GM12878 (cell line): Measurements from ENCODE around the gene NAA60. TPM values are rescaled to one million over a fixed set of nuclear protein-coding genes. Genes with fewer than 3 reads are reported as not detected.

Experiments
- ATAC-seq: fragments of 200-7000 bp; cut with Tn5 transposase; 3 replicates; pipeline ENCODE4 v1.9.1; 2020; ENCODE audit warnings: mild to moderate bottlenecking, moderate library complexity
- BruUV-seq: library from RNA; stranded (reverse); fragments of 400-500 nt; replicated peaks from 2 replicates; lab custom pipeline; 2021; lab: Mats Ljungman, UMichigan
- CTCF ChIA-PET: fragments of 300-600 bp; sonication (Branson Sonifier 250); formaldehyde crosslinking; extraction: SDS; loops from one replicate; lab custom pipeline; 2021; ENCODE audit warnings: inconsistent platforms; lab: Yijun Ruan, JAX
- POLR2A ChIA-PET: fragments of 350-600 bp; formaldehyde crosslinking; extraction: SDS; loops from one replicate; lab custom pipeline; 2021; ENCODE audit warnings: inconsistent platforms; lab: Charles Lee
- RAD21 ChIA-PET: fragments of 300-600 bp; sonication (Branson Sonifier 250); formaldehyde crosslinking; loops from one replicate; lab custom pipeline; 2023; ENCODE audit warnings: antibody characterized with exemption; ENCODE audit not compliant: unreplicated experiment; lab: Charles Lee
- SMC1A ChIA-PET: fragments of 300-600 bp; sonication (Branson Sonifier 250); formaldehyde crosslinking; loops from one replicate; lab custom pipeline; 2023; ENCODE audit not compliant: unreplicated experiment, uncharacterized antibody; lab: Charles Lee
- DNase-seq: peaks from one replicate; pipeline ENCODE4 v3.0.0-alpha.2; 2011; ENCODE audit warnings: low read depth, low spot score
- FAIRE-seq: peaks from 3 replicates; lab custom pipeline; 2011; peaks lifted over from hg19 to GRCh38; lab: Jason Lieb, UNC
- H2AFZ ChIP-seq: 2 replicates; pipeline ENCODE4 v1.6.0; 2011; ENCODE audit warnings: low read depth, low read length, control low read depth; ENCODE audit not compliant: control insufficient read depth
- H3K27ac ChIP-seq: 2 replicates; pipeline ENCODE4 v1.5.1; 2011; ENCODE audit warnings: control low read depth; ENCODE audit not compliant: control insufficient read depth, insufficient read depth
- H3K27me3 ChIP-seq, 2 experiments: replicated peaks in 1 of 2; 2 replicates each; pipeline versions ENCODE4 v1.6.0 to v1.6.1; 2011; ENCODE audit warnings: low read length in 1 of 2; ENCODE audit not compliant: control insufficient read depth in 2 of 2, insufficient read depth in 2 of 2
- H3K36me3 ChIP-seq, 2 experiments: 2 replicates each; pipeline ENCODE4 v1.5.1; 2011; ENCODE audit warnings: low read length in 1 of 2; ENCODE audit not compliant: control insufficient read depth in 2 of 2, insufficient read depth in 2 of 2
- H3K4me1 ChIP-seq: 2 replicates; pipeline ENCODE4 v1.6.1; 2011; ENCODE audit warnings: mild to moderate bottlenecking, low read length, moderate library complexity, mixed read lengths; ENCODE audit not compliant: control insufficient read depth, insufficient read depth
- H3K4me2 ChIP-seq: 2 replicates; pipeline ENCODE4 v1.6.0; 2011; ENCODE audit warnings: control low read depth; ENCODE audit not compliant: control insufficient read depth, insufficient read depth
- H3K4me3 ChIP-seq: fragments of 200-600 bp; sonication (generic); 2 replicates; pipeline ENCODE4 v1.5.1; 2016
- H3K79me2 ChIP-seq: 2 replicates; pipeline ENCODE4 v1.6.0; 2011; ENCODE audit warnings: low read length; ENCODE audit not compliant: control insufficient read depth, insufficient read depth
- H3K9ac ChIP-seq: 2 replicates; pipeline ENCODE4 v1.8.0; 2011; ENCODE audit warnings: low read length, control low read depth, mixed read lengths; ENCODE audit not compliant: control insufficient read depth, insufficient read depth
- H3K9me3 ChIP-seq: replicated peaks from 3 replicates; pipeline ENCODE4 v1.5.1; 2011; ENCODE audit warnings: mild to moderate bottlenecking, low read length; ENCODE audit not compliant: control insufficient read depth, insufficient read depth
- H4K20me1 ChIP-seq: 2 replicates; pipeline ENCODE4 v1.6.0; 2011; ENCODE audit not compliant: control insufficient read depth, insufficient read depth
- ATF2 ChIP-seq: IDR thresholded peaks from 2 replicates; pipeline ENCODE4 v1.6.1; 2012; ENCODE audit warnings: low read length, inconsistent platforms
- MYC ChIP-seq: IDR thresholded peaks from 2 replicates; pipeline ENCODE4 v1.6.1; 2011; ENCODE audit warnings: mild to moderate bottlenecking, low read length, moderate library complexity, inconsistent platforms; ENCODE audit not compliant: insufficient read depth, insufficient replicate concordance, insufficient read length, severe bottlenecking
- NR2F1 ChIP-seq: fragments of 450-650 bp; conservative IDR thresholded peaks from 2 replicates; pipeline ENCODE4 v1.6.1; 2017; ENCODE audit warnings: mild to moderate bottlenecking
- WGBS: methylation state at CpG from one replicate; pipeline ENCODE4 v1.1.6; 2016; ENCODE audit warnings: low lambda C conversion rate; ENCODE audit not compliant: insufficient replicate concordance, insufficient coverage; ENCODE audit errors: missing lambda C conversion rate; 5-methylcytosine and 5-hydroxymethylcytosine counted together
- in situ Hi-C: fragments of 300-500 bp; cut with MboI; formaldehyde crosslinking; loops from 9 replicates; pipeline ENCODE4 v1.14.3; 2018; ENCODE audit warnings: mixed read lengths
- intact Hi-C: fragments of 100-400 bp; cut with micrococcal nuclease; formaldehyde crosslinking; loops from one replicate; pipeline ENCODE4 v1.14.2; 2022; ENCODE audit not compliant: unreplicated experiment
- polyA plus RNA-seq, 11 experiments: library from polyadenylated mRNA; depleted of rRNA in 4 of 11; unstranded in 6 of 11; stranded (reverse) in 5 of 11; fragments of >200 nt; fragmentation: Nextera tagmentation in 4 of 11; fragmentation: Illumina TruSeq in 1 of 11; extraction: Ambion mirVana in 4 of 11; extraction: Trizol in 1 of 11; gene quantifications; 1 replicate in 1 of 11; 2 replicates in 10 of 11; pipeline versions ENCODE4 v1.2.1 to v1.2.3, GENCODE V29; 2011 to 2016; ENCODE audit warnings: inconsistent platforms in 2 of 11, missing spikeins in 2 of 11, low read depth in 1 of 11
- total RNA-seq, 4 experiments: library from RNA; depleted of rRNA in 3 of 4; stranded (reverse); fragments of >200 nt in 3 of 4; fragmentation: Illumina TruSeq in 1 of 4; extraction: Trizol in 1 of 4; gene quantifications; 2 replicates each; pipeline versions ENCODE4 v1.2.1 to v1.2.3, GENCODE V29; 2013 to 2021

Gene NAA60
- total and polyA plus RNA-seq, 10 of the 15 experiments (the other 5 are each of a cell fraction or from before 2014, with no cell fraction given), result 6.2 to 43.1 (median 34.6) TPM

- H3K4me2 ChIP-seq, result peak overlapping the region; percentile 86
- under 1% methylated on average over 46 of the region's 47 CpGs for WGBS
- RAD21 ChIA-PET, result no interaction called here
- POLR2A ChIA-PET, result interaction anchor here (1.0 kb wide), 1 partner anchor 14 kb away, joined by 3 read pairs; no protein-coding TSS in a partner anchor
- peak overlapping the region; percentile 77 for H3K4me3 ChIP-seq
- DNase-seq (no peak), ATAC-seq (peak; percentile 12; the same call in 2 of the 3 replicates), FAIRE-seq (no peak)
- CTCF ChIA-PET, result interaction anchor here (0.6 to 1.1 kb wide), 2 partner anchors 14 to 16 kb away, joined by 3 read pairs; no protein-coding TSS in a partner anchor
- peaks cover 55% of the 10 kb centered on the region for H3K79me2 ChIP-seq
- TF ChIP-seq NR2F1, result peak; percentile 30; the same call in 1 of the 2 replicates
- no peak for TF ChIP-seq MYC
- TF ChIP-seq ATF2, result no peak
- intact Hi-C loops (loop anchor here (2.0 kb wide), 2 partner anchors 194 to 270 kb away; partner anchors contain the start of gene OR1F1), in situ Hi-C loops (no loop called here)
- peak overlapping the region; percentile 41; the same call in 1 of the 2 replicates for H2AFZ ChIP-seq
- peak overlapping the region; percentile 94 for H3K27ac ChIP-seq
- H3K9me3 ChIP-seq, result no peaks in the 10 kb centered on the region
- H3K4me1 ChIP-seq, result peaks cover 21% of the 10 kb centered on the region
- no peaks in the 10 kb centered on the region; the same call in 1 of the 2 replicates for H4K20me1 ChIP-seq
- H3K9ac ChIP-seq, result peak overlapping the region; percentile 79
- no peaks in the 10 kb centered on the region for H3K27me3 ChIP-seq
- no TSS peak for BruUV-seq
- SMC1A ChIA-PET, result interaction anchor here (1.0 kb wide), 1 partner anchor 58 kb away, joined by 3 read pairs; the partner anchor contains the start of genes ZNF174 and ZSCAN32
- H3K36me3 ChIP-seq, result no peaks in the 10 kb centered on the region
These were observed 14.9 kb downstream of the NAA60 start for GRCh38 chr16:3458278-3458851.
